SK-N-SH treated with all-trans-retinoic acid at 6 μM for 48 hours (cell line): ENCODE data around the gene GRID1.

ENCODE experiments used
- ATAC-seq: fragments of 200-7000 bp; cut with Tn5 transposase; 3 replicates; pipeline ENCODE4 v1.9.1; 2020; ENCODE audit warnings: mild to moderate bottlenecking, moderate library complexity
- ARNTL ChIP-seq: fragments of 450-650 bp; formaldehyde crosslinking; IDR thresholded peaks from 2 replicates; pipeline ENCODE4 v1.5.0; 2020; ENCODE audit warnings: low read depth, mild to moderate bottlenecking, moderate library complexity, borderline replicate concordance
- BACH2 ChIP-seq: fragments of 250-450 bp; sonication (Bioruptor Pico); IDR thresholded peaks from 2 replicates; pipeline ENCODE4 v1.9.0; 2021; ENCODE audit warnings: mild to moderate bottlenecking, borderline replicate concordance
- CSDC2 ChIP-seq: fragments of 250-450 bp; sonication (Bioruptor Pico); IDR thresholded peaks from 2 replicates; pipeline ENCODE4 v1.5.0; 2020; ENCODE audit warnings: mild to moderate bottlenecking, moderate library complexity
- ESRRG ChIP-seq: fragments of 250-450 bp; sonication (Bioruptor Pico); IDR thresholded peaks from 2 replicates; pipeline ENCODE4 v1.6.1; 2021; ENCODE audit warnings: mild to moderate bottlenecking
- GLIS3 ChIP-seq: fragments of 250-450 bp; sonication (Bioruptor Pico); IDR thresholded peaks from 2 replicates; pipeline ENCODE4 v1.5.0; 2020; ENCODE audit warnings: mild to moderate bottlenecking, moderate library complexity
- ISL1 ChIP-seq: fragments of 250-450 bp; sonication (Bioruptor Pico); IDR thresholded peaks from 2 replicates; pipeline ENCODE4 v2.1.2; 2022; ENCODE audit warnings: mild to moderate bottlenecking, moderate library complexity
- OSR1 ChIP-seq: fragments of 250-450 bp; sonication (Bioruptor Pico); IDR thresholded peaks from 2 replicates; pipeline ENCODE4 v1.8.0; 2022; ENCODE audit warnings: moderate library complexity, mild to moderate bottlenecking, inconsistent platforms
- PPARA ChIP-seq: fragments of 250-450 bp; sonication (Bioruptor Pico); IDR thresholded peaks from 2 replicates; pipeline ENCODE4 v1.5.0; 2020; ENCODE audit warnings: mild to moderate bottlenecking, borderline replicate concordance
- RARB ChIP-seq: fragments of 250-450 bp; sonication (Bioruptor Pico); IDR thresholded peaks from 2 replicates; pipeline ENCODE4 v1.8.0; 2021; ENCODE audit warnings: mild to moderate bottlenecking, moderate library complexity
- SNAI2 ChIP-seq: fragments of 250-450 bp; sonication (Bioruptor Pico); IDR thresholded peaks from 2 replicates; pipeline ENCODE4 v1.5.0; 2020; ENCODE audit warnings: mild to moderate bottlenecking, moderate library complexity
- TCF4 ChIP-seq: fragments of 250-450 bp; sonication (Bioruptor Pico); IDR thresholded peaks from 2 replicates; pipeline ENCODE4 v1.8.0; 2021; ENCODE audit warnings: mild to moderate bottlenecking, moderate library complexity, borderline replicate concordance
- TOX ChIP-seq: fragments of 250-450 bp; sonication (Bioruptor Pico); IDR thresholded peaks from 2 replicates; pipeline ENCODE4 v1.8.0; 2021; ENCODE audit warnings: mild to moderate bottlenecking, moderate library complexity, borderline replicate concordance
- ZC3H10 ChIP-seq: fragments of 250-450 bp; sonication (Bioruptor Pico); IDR thresholded peaks from 2 replicates; pipeline ENCODE4 v1.5.1; 2021; ENCODE audit warnings: mild to moderate bottlenecking, moderate library complexity
- ZFP3 ChIP-seq: fragments of 250-450 bp; sonication (Bioruptor Pico); IDR thresholded peaks from 2 replicates; pipeline ENCODE4 v1.5.0; 2020; ENCODE audit warnings: mild to moderate bottlenecking, moderate library complexity
- ZFP30 ChIP-seq: fragments of 450-650 bp; formaldehyde crosslinking; IDR thresholded peaks from 2 replicates; pipeline ENCODE4 v1.5.0; 2022; ENCODE audit warnings: mild to moderate bottlenecking, moderate library complexity
- TF ChIP-seq, protein P1 (sequence below): fragments of 250-450 bp; sonication (Bioruptor Pico); IDR thresholded peaks from 2 replicates; pipeline ENCODE4 v1.8.0; 2020; ENCODE audit warnings: mild to moderate bottlenecking, moderate library complexity, borderline replicate concordance
- TF ChIP-seq, protein P2 (sequence below): fragments of 250-450 bp; sonication (Bioruptor Pico); IDR thresholded peaks from 2 replicates; pipeline ENCODE4 v1.5.1; 2020; ENCODE audit warnings: low read depth, mild to moderate bottlenecking, moderate library complexity
- TF ChIP-seq, protein P3 (sequence below): fragments of 250-450 bp; sonication (Bioruptor Pico); IDR thresholded peaks from 2 replicates; pipeline ENCODE4 v1.8.0; 2021; ENCODE audit warnings: low read depth, mild to moderate bottlenecking, moderate library complexity, borderline replicate concordance
- TF ChIP-seq, protein P4 (sequence below): fragments of 250-450 bp; sonication (Bioruptor Pico); IDR thresholded peaks from 2 replicates; pipeline ENCODE4 v1.5.0; 2020; ENCODE audit warnings: mild to moderate bottlenecking, moderate library complexity
- TF ChIP-seq, protein P5 (sequence below): fragments of 250-450 bp; sonication (Bioruptor Pico); IDR thresholded peaks from 2 replicates; pipeline ENCODE4 v1.5.1; 2021; ENCODE audit warnings: mild to moderate bottlenecking, moderate library complexity

The GRID1 gene

DNA sequence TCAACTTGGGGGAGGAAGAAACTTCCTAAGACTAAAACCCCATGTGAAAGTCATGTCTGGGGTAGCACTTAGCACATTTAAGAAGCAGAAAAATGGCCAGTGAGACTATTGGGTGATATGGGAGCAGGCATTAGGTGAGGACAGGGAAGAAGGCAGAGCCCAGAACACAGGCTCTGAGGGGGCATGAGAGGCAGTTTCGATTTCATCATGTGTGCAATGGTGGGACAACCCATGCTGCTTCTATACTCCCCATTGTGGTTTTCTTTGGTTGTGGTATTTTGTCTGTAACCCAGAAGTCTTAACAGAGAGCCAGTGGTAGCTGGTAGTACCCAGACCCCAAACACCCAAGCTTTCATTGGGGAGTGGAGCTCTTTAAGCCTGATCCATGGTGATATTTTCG lies 752.0 kb downstream of the GRID1 start:
- TF ChIP-seq ZC3H10 = no peak
- no peak for TF ChIP-seq TOX
- no peak for TF ChIP-seq ESRRG (CRISPR knock-in tag)
- no peak for TF ChIP-seq ZFP30
- no peak for TF ChIP-seq ISL1 (CRISPR knock-in tag)
- TF ChIP-seq, protein P1, sequence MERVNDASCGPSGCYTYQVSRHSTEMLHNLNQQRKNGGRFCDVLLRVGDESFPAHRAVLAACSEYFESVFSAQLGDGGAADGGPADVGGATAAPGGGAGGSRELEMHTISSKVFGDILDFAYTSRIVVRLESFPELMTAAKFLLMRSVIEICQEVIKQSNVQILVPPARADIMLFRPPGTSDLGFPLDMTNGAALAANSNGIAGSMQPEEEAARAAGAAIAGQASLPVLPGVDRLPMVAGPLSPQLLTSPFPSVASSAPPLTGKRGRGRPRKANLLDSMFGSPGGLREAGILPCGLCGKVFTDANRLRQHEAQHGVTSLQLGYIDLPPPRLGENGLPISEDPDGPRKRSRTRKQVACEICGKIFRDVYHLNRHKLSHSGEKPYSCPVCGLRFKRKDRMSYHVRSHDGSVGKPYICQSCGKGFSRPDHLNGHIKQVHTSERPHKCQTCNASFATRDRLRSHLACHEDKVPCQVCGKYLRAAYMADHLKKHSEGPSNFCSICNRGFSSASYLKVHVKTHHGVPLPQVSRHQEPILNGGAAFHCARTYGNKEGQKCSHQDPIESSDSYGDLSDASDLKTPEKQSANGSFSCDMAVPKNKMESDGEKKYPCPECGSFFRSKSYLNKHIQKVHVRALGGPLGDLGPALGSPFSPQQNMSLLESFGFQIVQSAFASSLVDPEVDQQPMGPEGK (CRISPR knock-in tag) = no peak
- TF ChIP-seq ARNTL (CRISPR knock-in tag) = no peak
- TF ChIP-seq, protein P2, sequence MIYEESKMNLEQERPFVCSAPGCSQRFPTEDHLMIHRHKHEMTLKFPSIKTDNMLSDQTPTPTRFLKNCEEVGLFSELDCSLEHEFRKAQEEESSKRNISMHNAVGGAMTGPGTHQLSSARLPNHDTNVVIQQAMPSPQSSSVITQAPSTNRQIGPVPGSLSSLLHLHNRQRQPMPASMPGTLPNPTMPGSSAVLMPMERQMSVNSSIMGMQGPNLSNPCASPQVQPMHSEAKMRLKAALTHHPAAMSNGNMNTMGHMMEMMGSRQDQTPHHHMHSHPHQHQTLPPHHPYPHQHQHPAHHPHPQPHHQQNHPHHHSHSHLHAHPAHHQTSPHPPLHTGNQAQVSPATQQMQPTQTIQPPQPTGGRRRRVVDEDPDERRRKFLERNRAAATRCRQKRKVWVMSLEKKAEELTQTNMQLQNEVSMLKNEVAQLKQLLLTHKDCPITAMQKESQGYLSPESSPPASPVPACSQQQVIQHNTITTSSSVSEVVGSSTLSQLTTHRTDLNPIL (CRISPR knock-in tag) = no peak
- ATAC-seq = no peak

DNA sequence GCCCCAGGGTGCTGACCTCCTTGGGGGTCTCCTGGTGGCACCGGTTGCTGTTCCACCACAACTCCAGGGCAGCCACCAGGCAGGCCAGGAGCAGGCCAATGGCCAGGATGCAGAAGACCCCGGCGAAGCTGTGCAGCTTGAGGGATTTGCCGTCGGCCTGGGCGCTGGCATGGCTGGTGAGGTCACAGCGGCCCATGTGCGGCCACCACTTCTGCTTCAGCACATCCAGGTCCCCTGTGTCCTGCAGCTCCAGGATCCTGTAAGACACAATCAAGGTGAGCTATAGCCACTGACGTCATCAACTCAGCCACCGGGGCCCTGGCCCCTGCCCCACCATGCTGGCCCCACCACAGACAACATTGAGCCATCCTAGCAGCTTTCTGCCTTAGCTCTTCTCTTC lies 753.2 kb downstream of the GRID1 start:
- no peak for TF ChIP-seq PPARA
- no peak for TF ChIP-seq TCF4 (CRISPR knock-in tag)
- ATAC-seq = no peak

DNA sequence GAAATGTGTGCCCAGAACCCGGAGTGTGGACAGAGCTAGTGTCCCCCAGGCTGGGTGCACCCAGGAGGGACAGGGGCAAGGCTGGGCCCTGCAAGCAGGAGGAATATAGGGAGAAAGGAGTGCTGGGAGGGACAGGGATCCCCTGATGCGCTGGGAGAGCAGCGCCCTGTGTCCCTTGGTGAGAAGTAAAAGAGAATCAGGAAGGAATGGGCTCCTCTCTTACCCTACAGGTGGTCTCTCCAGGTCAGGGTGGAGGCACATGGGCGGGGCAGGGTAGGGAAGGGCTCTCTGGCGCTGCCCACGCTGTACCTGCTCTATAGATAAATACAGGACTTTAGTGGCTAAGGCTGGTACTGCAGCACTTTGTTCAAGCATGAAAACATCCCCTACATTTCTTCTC lies 753.8 kb downstream of the GRID1 start:
- no peak for ATAC-seq
- TF ChIP-seq SNAI2 (CRISPR knock-in tag) (no peak), ESRRG (CRISPR knock-in tag) (no peak), PPARA (no peak), TCF4 (CRISPR knock-in tag) (no peak), ZC3H10 (no peak)
- TF ChIP-seq, protein P3, sequence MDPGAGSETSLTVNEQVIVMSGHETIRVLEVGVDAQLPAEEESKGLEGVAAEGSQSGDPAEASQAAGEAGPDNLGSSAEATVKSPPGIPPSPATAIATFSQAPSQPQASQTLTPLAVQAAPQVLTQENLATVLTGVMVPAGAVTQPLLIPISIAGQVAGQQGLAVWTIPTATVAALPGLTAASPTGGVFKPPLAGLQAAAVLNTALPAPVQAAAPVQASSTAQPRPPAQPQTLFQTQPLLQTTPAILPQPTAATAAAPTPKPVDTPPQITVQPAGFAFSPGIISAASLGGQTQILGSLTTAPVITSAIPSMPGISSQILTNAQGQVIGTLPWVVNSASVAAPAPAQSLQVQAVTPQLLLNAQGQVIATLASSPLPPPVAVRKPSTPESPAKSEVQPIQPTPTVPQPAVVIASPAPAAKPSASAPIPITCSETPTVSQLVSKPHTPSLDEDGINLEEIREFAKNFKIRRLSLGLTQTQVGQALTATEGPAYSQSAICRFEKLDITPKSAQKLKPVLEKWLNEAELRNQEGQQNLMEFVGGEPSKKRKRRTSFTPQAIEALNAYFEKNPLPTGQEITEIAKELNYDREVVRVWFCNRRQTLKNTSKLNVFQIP (CRISPR knock-in tag) = no peak

DNA sequence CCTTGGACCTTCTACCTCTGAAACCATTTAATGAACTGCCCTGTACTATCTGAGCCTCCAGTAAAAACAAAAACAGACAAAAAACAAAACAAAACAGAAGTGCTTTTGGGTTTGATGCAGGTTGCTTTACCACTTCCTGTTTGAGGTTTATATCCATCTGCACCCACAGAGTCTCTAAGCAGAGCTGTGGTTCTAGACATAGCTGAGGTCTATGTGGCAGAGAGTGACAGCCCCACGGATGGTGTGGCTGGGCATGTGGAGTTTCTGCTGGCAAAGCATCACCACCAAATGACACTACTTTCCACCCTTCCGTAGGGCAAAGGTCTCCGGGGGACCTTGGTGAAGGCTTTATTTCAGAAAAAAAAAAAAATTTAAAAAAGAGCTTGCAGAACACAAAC lies 754.2 kb downstream of the GRID1 start:
- TF ChIP-seq BACH2 (CRISPR knock-in tag) (no peak), OSR1 (no peak), ZFP3 (CRISPR knock-in tag) (no peak), TCF4 (CRISPR knock-in tag) (no peak), ARNTL (CRISPR knock-in tag) (no peak), CSDC2 (CRISPR knock-in tag) (no peak), ZC3H10 (no peak), TOX (no peak), GLIS3 (CRISPR knock-in tag) (no peak), RARB (CRISPR knock-in tag) (no peak), PPARA (no peak)
- TF ChIP-seq, protein P1 (CRISPR knock-in tag) = no peak
- TF ChIP-seq, protein P4, sequence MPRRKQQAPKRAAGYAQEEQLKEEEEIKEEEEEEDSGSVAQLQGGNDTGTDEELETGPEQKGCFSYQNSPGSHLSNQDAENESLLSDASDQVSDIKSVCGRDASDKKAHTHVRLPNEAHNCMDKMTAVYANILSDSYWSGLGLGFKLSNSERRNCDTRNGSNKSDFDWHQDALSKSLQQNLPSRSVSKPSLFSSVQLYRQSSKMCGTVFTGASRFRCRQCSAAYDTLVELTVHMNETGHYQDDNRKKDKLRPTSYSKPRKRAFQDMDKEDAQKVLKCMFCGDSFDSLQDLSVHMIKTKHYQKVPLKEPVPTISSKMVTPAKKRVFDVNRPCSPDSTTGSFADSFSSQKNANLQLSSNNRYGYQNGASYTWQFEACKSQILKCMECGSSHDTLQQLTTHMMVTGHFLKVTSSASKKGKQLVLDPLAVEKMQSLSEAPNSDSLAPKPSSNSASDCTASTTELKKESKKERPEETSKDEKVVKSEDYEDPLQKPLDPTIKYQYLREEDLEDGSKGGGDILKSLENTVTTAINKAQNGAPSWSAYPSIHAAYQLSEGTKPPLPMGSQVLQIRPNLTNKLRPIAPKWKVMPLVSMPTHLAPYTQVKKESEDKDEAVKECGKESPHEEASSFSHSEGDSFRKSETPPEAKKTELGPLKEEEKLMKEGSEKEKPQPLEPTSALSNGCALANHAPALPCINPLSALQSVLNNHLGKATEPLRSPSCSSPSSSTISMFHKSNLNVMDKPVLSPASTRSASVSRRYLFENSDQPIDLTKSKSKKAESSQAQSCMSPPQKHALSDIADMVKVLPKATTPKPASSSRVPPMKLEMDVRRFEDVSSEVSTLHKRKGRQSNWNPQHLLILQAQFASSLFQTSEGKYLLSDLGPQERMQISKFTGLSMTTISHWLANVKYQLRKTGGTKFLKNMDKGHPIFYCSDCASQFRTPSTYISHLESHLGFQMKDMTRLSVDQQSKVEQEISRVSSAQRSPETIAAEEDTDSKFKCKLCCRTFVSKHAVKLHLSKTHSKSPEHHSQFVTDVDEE (CRISPR knock-in tag) = no peak
- TF ChIP-seq, protein P2 (CRISPR knock-in tag) = no peak
- TF ChIP-seq, protein P5, sequence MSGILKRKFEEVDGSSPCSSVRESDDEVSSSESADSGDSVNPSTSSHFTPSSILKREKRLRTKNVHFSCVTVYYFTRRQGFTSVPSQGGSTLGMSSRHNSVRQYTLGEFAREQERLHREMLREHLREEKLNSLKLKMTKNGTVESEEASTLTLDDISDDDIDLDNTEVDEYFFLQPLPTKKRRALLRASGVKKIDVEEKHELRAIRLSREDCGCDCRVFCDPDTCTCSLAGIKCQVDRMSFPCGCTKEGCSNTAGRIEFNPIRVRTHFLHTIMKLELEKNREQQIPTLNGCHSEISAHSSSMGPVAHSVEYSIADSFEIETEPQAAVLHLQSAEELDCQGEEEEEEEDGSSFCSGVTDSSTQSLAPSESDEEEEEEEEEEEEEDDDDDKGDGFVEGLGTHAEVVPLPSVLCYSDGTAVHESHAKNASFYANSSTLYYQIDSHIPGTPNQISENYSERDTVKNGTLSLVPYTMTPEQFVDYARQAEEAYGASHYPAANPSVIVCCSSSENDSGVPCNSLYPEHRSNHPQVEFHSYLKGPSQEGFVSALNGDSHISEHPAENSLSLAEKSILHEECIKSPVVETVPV (CRISPR knock-in tag) = no peak
- ATAC-seq = no peak
